ENCODE data around the gene ZC3HAV1. TPM values are rescaled to one million over a fixed set of nuclear protein-coding genes. Genes with fewer than 3 reads are reported as not detected.

Gene ZC3HAV1
- total and polyA plus RNA-seq, 2 of the 13 experiments (the other 11 are each of a cell fraction or from before 2014, with no cell fraction given) = 12.7 to 23.7 TPM

- TF ChIP-seq AKAP8 (CRISPR knock-in tag; IDR thresholded peaks at IDR 0.05) (no peak), NR1H2 (CRISPR knock-in tag; IDR thresholded peaks at IDR 0.05; ENCODE audit: borderline replicate concordance, low read depth) (no peak), ZSCAN31 (CRISPR knock-in tag; IDR thresholded peaks at IDR 0.05; ENCODE audit: low read depth) (no peak), ETV5 (CRISPR knock-in tag; IDR thresholded peaks at IDR 0.05; ENCODE audit: borderline replicate concordance) (no peak), MTF2 (CRISPR knock-in tag; IDR thresholded peaks at IDR 0.05; ENCODE audit: borderline replicate concordance) (no peak), HMGA1 (CRISPR knock-in tag; conservative IDR thresholded peaks at IDR 0.05) (no peak), NCOA2 (CRISPR knock-in tag; IDR thresholded peaks at IDR 0.05) (no peak), STAG1 (CRISPR knock-in tag; IDR thresholded peaks at IDR 0.05) (peak; percentile 71), ZNF75D (CRISPR knock-in tag; IDR thresholded peaks at IDR 0.05; ENCODE audit: borderline replicate concordance) (no peak), ZNF580 (CRISPR knock-in tag; IDR thresholded peaks at IDR 0.05; ENCODE audit: borderline replicate concordance, low read depth) (no peak), ZEB1 (IDR thresholded peaks at IDR 0.05; ENCODE audit: insufficient replicate concordance, low read depth) (no peak), PHF21A (CRISPR knock-in tag; IDR thresholded peaks at IDR 0.05) (no peak), MTERF4 (CRISPR knock-in tag; IDR thresholded peaks at IDR 0.05) (no peak), CHD4 (IDR thresholded peaks at IDR 0.05; ENCODE audit: borderline replicate concordance, low read length) (no peak), ZFP41 (CRISPR knock-in tag; IDR thresholded peaks at IDR 0.05; ENCODE audit: borderline replicate concordance) (no peak), TOE1 (CRISPR knock-in tag; IDR thresholded peaks at IDR 0.05) (no peak), CBX5 (CRISPR knock-in tag; IDR thresholded peaks at IDR 0.05; ENCODE audit: borderline replicate concordance) (no peak), PHF8 (CRISPR knock-in tag; IDR thresholded peaks at IDR 0.05) (no peak), SAP130 (CRISPR knock-in tag; IDR thresholded peaks at IDR 0.05; ENCODE audit: low read depth) (0 out of 2 replicates have a peak, but pooled peaks have one; percentile 19), ZIK1 (CRISPR knock-in tag; IDR thresholded peaks at IDR 0.05; ENCODE audit: borderline replicate concordance, low read depth) (no peak), SMC3 (IDR thresholded peaks at IDR 0.05; ENCODE audit: low read length) (peak; percentile 61), ZNF569 (CRISPR knock-in tag; IDR thresholded peaks at IDR 0.05; ENCODE audit: borderline replicate concordance) (no peak), RCOR2 (CRISPR knock-in tag; IDR thresholded peaks at IDR 0.05) (no peak)
- TF ChIP-seq, protein P1, sequence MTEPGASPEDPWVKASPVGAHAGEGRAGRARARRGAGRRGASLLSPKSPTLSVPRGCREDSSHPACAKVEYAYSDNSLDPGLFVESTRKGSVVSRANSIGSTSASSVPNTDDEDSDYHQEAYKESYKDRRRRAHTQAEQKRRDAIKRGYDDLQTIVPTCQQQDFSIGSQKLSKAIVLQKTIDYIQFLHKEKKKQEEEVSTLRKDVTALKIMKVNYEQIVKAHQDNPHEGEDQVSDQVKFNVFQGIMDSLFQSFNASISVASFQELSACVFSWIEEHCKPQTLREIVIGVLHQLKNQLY (CRISPR knock-in tag; IDR thresholded peaks at IDR 0.05) = no peak
- TF ChIP-seq, protein P2, sequence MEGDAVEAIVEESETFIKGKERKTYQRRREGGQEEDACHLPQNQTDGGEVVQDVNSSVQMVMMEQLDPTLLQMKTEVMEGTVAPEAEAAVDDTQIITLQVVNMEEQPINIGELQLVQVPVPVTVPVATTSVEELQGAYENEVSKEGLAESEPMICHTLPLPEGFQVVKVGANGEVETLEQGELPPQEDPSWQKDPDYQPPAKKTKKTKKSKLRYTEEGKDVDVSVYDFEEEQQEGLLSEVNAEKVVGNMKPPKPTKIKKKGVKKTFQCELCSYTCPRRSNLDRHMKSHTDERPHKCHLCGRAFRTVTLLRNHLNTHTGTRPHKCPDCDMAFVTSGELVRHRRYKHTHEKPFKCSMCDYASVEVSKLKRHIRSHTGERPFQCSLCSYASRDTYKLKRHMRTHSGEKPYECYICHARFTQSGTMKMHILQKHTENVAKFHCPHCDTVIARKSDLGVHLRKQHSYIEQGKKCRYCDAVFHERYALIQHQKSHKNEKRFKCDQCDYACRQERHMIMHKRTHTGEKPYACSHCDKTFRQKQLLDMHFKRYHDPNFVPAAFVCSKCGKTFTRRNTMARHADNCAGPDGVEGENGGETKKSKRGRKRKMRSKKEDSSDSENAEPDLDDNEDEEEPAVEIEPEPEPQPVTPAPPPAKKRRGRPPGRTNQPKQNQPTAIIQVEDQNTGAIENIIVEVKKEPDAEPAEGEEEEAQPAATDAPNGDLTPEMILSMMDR (CRISPR knock-in tag; IDR thresholded peaks at IDR 0.05) = peak; percentile 74
- TF ChIP-seq, protein P3, sequence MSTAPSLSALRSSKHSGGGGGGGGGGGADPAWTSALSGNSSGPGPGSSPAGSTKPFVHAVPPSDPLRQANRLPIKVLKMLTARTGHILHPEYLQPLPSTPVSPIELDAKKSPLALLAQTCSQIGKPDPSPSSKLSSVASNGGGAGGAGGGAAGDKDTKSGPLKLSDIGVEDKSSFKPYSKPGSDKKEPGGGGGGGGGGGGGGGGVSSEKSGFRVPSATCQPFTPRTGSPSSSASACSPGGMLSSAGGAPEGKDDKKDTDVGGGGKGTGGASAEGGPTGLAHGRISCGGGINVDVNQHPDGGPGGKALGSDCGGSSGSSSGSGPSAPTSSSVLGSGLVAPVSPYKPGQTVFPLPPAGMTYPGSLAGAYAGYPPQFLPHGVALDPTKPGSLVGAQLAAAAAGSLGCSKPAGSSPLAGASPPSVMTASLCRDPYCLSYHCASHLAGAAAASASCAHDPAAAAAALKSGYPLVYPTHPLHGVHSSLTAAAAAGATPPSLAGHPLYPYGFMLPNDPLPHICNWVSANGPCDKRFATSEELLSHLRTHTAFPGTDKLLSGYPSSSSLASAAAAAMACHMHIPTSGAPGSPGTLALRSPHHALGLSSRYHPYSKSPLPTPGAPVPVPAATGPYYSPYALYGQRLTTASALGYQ (CRISPR knock-in tag; IDR thresholded peaks at IDR 0.05) = no peak
Observed at GRCh38 chr7:139075031-139075652, 34.4 kb downstream of the ZC3HAV1 start (continued).
